ENCODE measurements around the gene SCN7A.
"Not testable (repeated sequence)": the region's sequence is repeated elsewhere in the genome, so short reads cannot be mapped to it uniquely, and the experiment has no call there.

The SCN7A gene

GRCh38 chr2:166487171-166487570 is 6.9 kb downstream of the SCN7A start:
- H3K36me3 ChIP-seq (ENCODE audit: control insufficient read depth, insufficient read depth, low read length): no peaks in the 10 kb centered on the region
- no peak overlapping the region for H3K27ac ChIP-seq (ENCODE audit: low read depth, low read length)
- no peak overlapping the region for H3K4me3 ChIP-seq (ENCODE audit: low read length)

GRCh38 chr2:166485558-166486178 is 8.4 kb downstream of the SCN7A start:
- H3K27me3 ChIP-seq (ENCODE audit: control insufficient read depth, insufficient read depth, low read length): no peaks in the 10 kb centered on the region
- H3K4me1 ChIP-seq (ENCODE audit: control insufficient read depth, insufficient read depth, low read length): peaks cover 7% of the 10 kb centered on the region
- H3K27ac ChIP-seq (ENCODE audit: low read depth, low read length): peak overlapping the region; percentile 84
- no peak overlapping the region for H3K4me3 ChIP-seq (ENCODE audit: low read length)
- H3K9ac ChIP-seq (ENCODE audit: low read length): no peak overlapping the region
- H3K36me3 ChIP-seq (ENCODE audit: control insufficient read depth, insufficient read depth, low read length): no peaks in the 10 kb centered on the region

More at GRCh38 chr2:166487171-166487570, 6.9 kb downstream of the SCN7A start:
- H3K4me1 ChIP-seq (ENCODE audit: control insufficient read depth, insufficient read depth, low read length): peaks cover 7% of the 10 kb centered on the region
- no peaks in the 10 kb centered on the region for H3K27me3 ChIP-seq (ENCODE audit: control insufficient read depth, insufficient read depth, low read length)
- H3K9ac ChIP-seq (ENCODE audit: low read length): no peak overlapping the region

- peaks cover 16% of the 10 kb centered on the region for H3K4me1 ChIP-seq (ENCODE audit: control insufficient read depth, insufficient read depth, low read length)
Observed at GRCh38 chr2:166472332-166472731, 21.7 kb downstream of the SCN7A start.

GRCh38 chr2:166468124-166469024 is 25.7 kb downstream of the SCN7A start:
- Histone ChIP-seq H3K4me1 (ENCODE audit: control insufficient read depth, insufficient read depth, low read length) (peaks cover 16% of the 10 kb centered on the region), H3K9ac (ENCODE audit: low read length) (no peak overlapping the region), H3K36me3 (ENCODE audit: control insufficient read depth, insufficient read depth, low read length) (no peaks in the 10 kb centered on the region), H3K27me3 (ENCODE audit: control insufficient read depth, insufficient read depth, low read length) (no peaks in the 10 kb centered on the region), H3K4me3 (ENCODE audit: low read length) (no peak overlapping the region), H3K27ac (ENCODE audit: low read depth, low read length) (no peak overlapping the region)

More at GRCh38 chr2:166472332-166472731, 21.7 kb downstream of the SCN7A start:
- Histone ChIP-seq H3K4me3 (ENCODE audit: low read length) (no peak overlapping the region), H3K9ac (ENCODE audit: low read length) (no peak overlapping the region), H3K27ac (ENCODE audit: low read depth, low read length) (no peak overlapping the region), H3K27me3 (ENCODE audit: control insufficient read depth, insufficient read depth, low read length) (no peaks in the 10 kb centered on the region), H3K36me3 (ENCODE audit: control insufficient read depth, insufficient read depth, low read length) (no peaks in the 10 kb centered on the region)

GRCh38 chr2:166464187-166464586 is 29.9 kb downstream of the SCN7A start:
- H3K4me1 ChIP-seq (ENCODE audit: control insufficient read depth, insufficient read depth, low read length): peaks cover 4% of the 10 kb centered on the region
- no peak overlapping the region for H3K4me3 ChIP-seq (ENCODE audit: low read length)
- no peaks in the 10 kb centered on the region for H3K36me3 ChIP-seq (ENCODE audit: control insufficient read depth, insufficient read depth, low read length)
- H3K27ac ChIP-seq (ENCODE audit: low read depth, low read length): no peak overlapping the region
- no peaks in the 10 kb centered on the region for H3K27me3 ChIP-seq (ENCODE audit: control insufficient read depth, insufficient read depth, low read length)
- H3K9ac ChIP-seq (ENCODE audit: low read length): no peak overlapping the region

GRCh38 chr2:166463640-166464039 is 30.4 kb downstream of the SCN7A start:
- H3K4me1 ChIP-seq (ENCODE audit: control insufficient read depth, insufficient read depth, low read length): peaks cover 4% of the 10 kb centered on the region
- no peaks in the 10 kb centered on the region for H3K27me3 ChIP-seq (ENCODE audit: control insufficient read depth, insufficient read depth, low read length)
- H3K9ac ChIP-seq (ENCODE audit: low read length): no peak overlapping the region
- no peak overlapping the region for H3K4me3 ChIP-seq (ENCODE audit: low read length)
- no peak overlapping the region for H3K27ac ChIP-seq (ENCODE audit: low read depth, low read length)
- H3K36me3 ChIP-seq (ENCODE audit: control insufficient read depth, insufficient read depth, low read length): no peaks in the 10 kb centered on the region

GRCh38 chr2:166458674-166459073 is 35.4 kb downstream of the SCN7A start:
- Histone ChIP-seq H3K9ac (ENCODE audit: low read length) (no peak overlapping the region), H3K36me3 (ENCODE audit: control insufficient read depth, insufficient read depth, low read length) (no peaks in the 10 kb centered on the region), H3K4me3 (ENCODE audit: low read length) (no peak overlapping the region), H3K4me1 (ENCODE audit: control insufficient read depth, insufficient read depth, low read length) (no peaks in the 10 kb centered on the region), H3K27me3 (ENCODE audit: control insufficient read depth, insufficient read depth, low read length) (no peaks in the 10 kb centered on the region), H3K27ac (ENCODE audit: low read depth, low read length) (no peak overlapping the region)

- H3K36me3 ChIP-seq (ENCODE audit: control insufficient read depth, insufficient read depth, low read length); H3K27ac ChIP-seq (ENCODE audit: low read depth, low read length); H3K27me3 ChIP-seq (ENCODE audit: control insufficient read depth, insufficient read depth, low read length); H3K9ac ChIP-seq (ENCODE audit: low read length); H3K4me1 ChIP-seq (ENCODE audit: control insufficient read depth, insufficient read depth, low read length); H3K4me3 ChIP-seq (ENCODE audit: low read length): not testable (repeated sequence)
Observed at GRCh38 chr2:166455823-166456222, 38.2 kb downstream of the SCN7A start.

- no peak overlapping the region for H3K4me3 ChIP-seq (ENCODE audit: low read length)
- H3K27me3 ChIP-seq (ENCODE audit: control insufficient read depth, insufficient read depth, low read length): no peaks in the 10 kb centered on the region
- no peak overlapping the region for H3K27ac ChIP-seq (ENCODE audit: low read depth, low read length)
- H3K36me3 ChIP-seq (ENCODE audit: control insufficient read depth, insufficient read depth, low read length): no peaks in the 10 kb centered on the region
- H3K9ac ChIP-seq (ENCODE audit: low read length): no peak overlapping the region
- no peaks in the 10 kb centered on the region for H3K4me1 ChIP-seq (ENCODE audit: control insufficient read depth, insufficient read depth, low read length)
Observed at GRCh38 chr2:166454006-166454595, 39.9 kb downstream of the SCN7A start.

- Histone ChIP-seq H3K27me3 (ENCODE audit: control insufficient read depth, insufficient read depth, low read length) (no peaks in the 10 kb centered on the region), H3K4me1 (ENCODE audit: control insufficient read depth, insufficient read depth, low read length) (no peaks in the 10 kb centered on the region), H3K4me3 (ENCODE audit: low read length) (no peak overlapping the region), H3K27ac (ENCODE audit: low read depth, low read length) (no peak overlapping the region), H3K9ac (ENCODE audit: low read length) (no peak overlapping the region), H3K36me3 (ENCODE audit: control insufficient read depth, insufficient read depth, low read length) (no peaks in the 10 kb centered on the region)
Observed at GRCh38 chr2:166451468-166451867, 42.6 kb downstream of the SCN7A start.

GRCh38 chr2:166449439-166449838 is 44.6 kb downstream of the SCN7A start:
- H3K4me1 ChIP-seq (ENCODE audit: control insufficient read depth, insufficient read depth, low read length): no peaks in the 10 kb centered on the region
- H3K27ac ChIP-seq (ENCODE audit: low read depth, low read length): no peak overlapping the region
- no peak overlapping the region for H3K9ac ChIP-seq (ENCODE audit: low read length)
- no peaks in the 10 kb centered on the region for H3K36me3 ChIP-seq (ENCODE audit: control insufficient read depth, insufficient read depth, low read length)
- H3K27me3 ChIP-seq (ENCODE audit: control insufficient read depth, insufficient read depth, low read length): no peaks in the 10 kb centered on the region
- H3K4me3 ChIP-seq (ENCODE audit: low read length): no peak overlapping the region

GRCh38 chr2:166448106-166448505 is 45.9 kb downstream of the SCN7A start:
- H3K4me3 ChIP-seq (ENCODE audit: low read length): no peak overlapping the region
- no peaks in the 10 kb centered on the region for H3K27me3 ChIP-seq (ENCODE audit: control insufficient read depth, insufficient read depth, low read length)
- no peaks in the 10 kb centered on the region for H3K36me3 ChIP-seq (ENCODE audit: control insufficient read depth, insufficient read depth, low read length)
- H3K9ac ChIP-seq (ENCODE audit: low read length): no peak overlapping the region
- H3K27ac ChIP-seq (ENCODE audit: low read depth, low read length): no peak overlapping the region
- H3K4me1 ChIP-seq (ENCODE audit: control insufficient read depth, insufficient read depth, low read length): no peaks in the 10 kb centered on the region

Measured in rectal smooth muscle tissue (tissue), 1 donor.